Activated naive CD4-positive, alpha-beta T cell treated with anti-CD3 and anti-CD28 coated beads, Interleukin-2, amount 50 U/mL, for 72 hours (primary cell): ENCODE data around the gene HES4. TPM values are rescaled to one million over a fixed set of nuclear protein-coding genes. Genes with fewer than 3 reads are reported as not detected.
A peak's percentile ranks its signal among the peaks of the same experiment; 100 is the strongest.

Source experiments
- ATAC-seq, 2 donors: fragments of 150-1000 bp; cut with Tn5 transposase; 2 replicates each; pipeline ENCODE4 v1.10.0; 2021; ENCODE audit warnings: mild to moderate bottlenecking in 2 of 2, moderate library complexity in 2 of 2
- DNase-seq, 2 donors: peaks; one replicate each; pipeline ENCODE4 v3.0.0; 2021 to 2022; ENCODE audit warnings: low spot score in 2 of 2
- H3K27ac Mint-ChIP-seq, 2 donors: one replicate each; pipeline ENCODE4 v1.8.0; 2022; ENCODE audit warnings: mild to moderate bottlenecking in 2 of 2, mixed read lengths in 2 of 2
- H3K36me3 Mint-ChIP-seq, 2 donors: one replicate each; pipeline ENCODE4 v1.8.0; 2022; ENCODE audit warnings: mixed read lengths in 2 of 2
- H3K9me3 Mint-ChIP-seq, 2 donors: one replicate each; pipeline ENCODE4 v1.8.0; 2022; ENCODE audit warnings: mixed read lengths in 2 of 2
- total RNA-seq, 2 donors: library from RNA; stranded (reverse); gene quantifications; one replicate each; pipeline ENCODE4 v1.2.3, GENCODE V29; 2022

Gene HES4, protein sequence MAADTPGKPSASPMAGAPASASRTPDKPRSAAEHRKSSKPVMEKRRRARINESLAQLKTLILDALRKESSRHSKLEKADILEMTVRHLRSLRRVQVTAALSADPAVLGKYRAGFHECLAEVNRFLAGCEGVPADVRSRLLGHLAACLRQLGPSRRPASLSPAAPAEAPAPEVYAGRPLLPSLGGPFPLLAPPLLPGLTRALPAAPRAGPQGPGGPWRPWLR
- 1 to 10 TPM; 3.2 to 4.4 TPM for total RNA-seq

DNA sequence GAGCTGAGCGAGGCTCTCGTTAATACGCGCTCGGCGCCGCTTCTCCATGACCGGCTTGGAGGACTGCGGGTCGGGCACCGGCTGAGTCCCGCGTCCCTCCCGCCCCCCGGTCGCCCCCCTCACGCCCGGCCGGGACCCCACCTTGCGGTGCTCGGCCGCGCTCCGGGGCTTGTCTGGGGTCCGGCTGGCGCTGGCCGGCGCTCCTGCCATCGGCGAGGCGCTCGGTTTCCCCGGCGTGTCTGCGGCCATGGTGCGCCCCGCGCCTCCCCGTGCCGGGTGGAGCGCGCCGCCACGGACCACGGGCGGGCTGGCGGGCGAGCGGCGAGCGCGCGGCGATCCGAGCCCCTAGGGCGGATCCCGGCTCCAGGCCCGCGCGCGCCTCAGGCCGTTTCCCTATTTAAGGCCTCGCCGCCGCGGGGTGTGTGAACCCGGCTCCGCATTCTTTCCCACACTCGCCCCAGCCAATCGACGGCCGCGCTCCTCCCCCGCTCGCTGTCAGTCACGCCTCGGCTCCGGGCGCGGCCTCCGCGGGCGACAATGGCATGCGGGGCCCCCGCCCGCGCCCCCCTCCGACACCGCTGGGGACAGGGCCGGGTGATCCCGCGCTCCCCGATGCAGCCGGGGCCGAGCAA, at the start of gene HES4:
Gene HES4, minus strand, starts transcription at position 373 of the 632 bp plus-strand sequence. Its CDS starts 124 bp downstream, at position 249.
- Mint-ChIP-seq H3K36me3 (no peaks in the 10 kb centered on the region), H3K9me3 (no peaks in the 10 kb centered on the region), H3K27ac (no peak within 1 kb of the TSS)
- ATAC-seq, result peak; percentile 30 to 77
- peak in 1 of 2 donors; percentile 72 for DNase-seq

GRCh38 chr1:1048765-1049164, 48.9 kb upstream of the HES4 start:
- H3K9me3 Mint-ChIP-seq, result no peaks in the 10 kb centered on the region
- no peak overlapping the region for H3K27ac Mint-ChIP-seq
- ATAC-seq (no peak), DNase-seq (no peak)
- no peaks in the 10 kb centered on the region for H3K36me3 Mint-ChIP-seq

DNA sequence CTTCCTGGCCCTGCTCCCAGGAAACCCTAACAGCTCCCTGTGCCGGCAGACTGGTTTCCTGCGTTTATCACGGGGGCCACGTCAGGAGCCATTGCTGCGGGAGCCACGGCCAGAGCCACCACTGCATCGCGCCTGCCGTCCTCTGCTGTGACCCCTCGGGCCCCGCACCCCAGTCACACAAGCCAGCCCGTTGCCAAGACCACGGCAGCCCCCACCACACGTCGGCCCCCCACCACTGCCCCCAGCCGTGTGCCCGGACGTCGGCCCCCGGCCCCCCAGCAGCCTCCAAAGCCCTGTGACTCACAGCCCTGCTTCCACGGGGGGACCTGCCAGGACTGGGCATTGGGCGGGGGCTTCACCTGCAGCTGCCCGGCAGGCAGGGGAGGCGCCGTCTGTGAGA, 48.1 kb upstream of the HES4 start:
- Mint-ChIP-seq H3K36me3 (no peaks in the 10 kb centered on the region), H3K27ac (no peak overlapping the region), H3K9me3 (no peaks in the 10 kb centered on the region)
- ATAC-seq, result no peak
- no peak for DNase-seq

GRCh38 chr1:1047407-1047806, 47.5 kb upstream of the HES4 start:
- DNase-seq (no peak), ATAC-seq (no peak)
- no peaks in the 10 kb centered on the region for H3K36me3 Mint-ChIP-seq
- no peak overlapping the region for H3K27ac Mint-ChIP-seq
- no peaks in the 10 kb centered on the region for H3K9me3 Mint-ChIP-seq

DNA sequence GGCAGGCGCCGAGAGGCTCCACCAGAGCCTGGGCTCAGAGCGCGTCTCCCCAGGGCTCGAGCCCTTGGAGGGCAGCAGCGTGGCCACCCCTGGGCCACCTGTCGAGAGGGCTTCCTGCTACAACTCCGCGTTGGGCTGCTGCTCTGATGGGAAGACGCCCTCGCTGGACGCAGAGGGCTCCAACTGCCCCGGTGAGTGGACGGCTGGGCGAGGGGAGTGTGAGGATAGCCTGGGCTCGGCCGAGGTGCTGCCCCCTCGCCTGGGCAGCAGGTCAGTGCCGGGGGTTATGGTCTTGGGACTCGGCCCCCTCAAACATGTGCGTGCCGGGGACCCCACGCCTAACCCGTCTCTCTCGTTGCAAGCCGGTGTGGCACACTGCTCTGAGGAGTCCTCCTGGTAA, 46.9 kb upstream of the HES4 start:
- H3K27ac Mint-ChIP-seq, result no peak overlapping the region
- ATAC-seq (no peak), DNase-seq (no peak)
- H3K36me3 Mint-ChIP-seq, result no peaks in the 10 kb centered on the region
- H3K9me3 Mint-ChIP-seq, result no peaks in the 10 kb centered on the region

DNA sequence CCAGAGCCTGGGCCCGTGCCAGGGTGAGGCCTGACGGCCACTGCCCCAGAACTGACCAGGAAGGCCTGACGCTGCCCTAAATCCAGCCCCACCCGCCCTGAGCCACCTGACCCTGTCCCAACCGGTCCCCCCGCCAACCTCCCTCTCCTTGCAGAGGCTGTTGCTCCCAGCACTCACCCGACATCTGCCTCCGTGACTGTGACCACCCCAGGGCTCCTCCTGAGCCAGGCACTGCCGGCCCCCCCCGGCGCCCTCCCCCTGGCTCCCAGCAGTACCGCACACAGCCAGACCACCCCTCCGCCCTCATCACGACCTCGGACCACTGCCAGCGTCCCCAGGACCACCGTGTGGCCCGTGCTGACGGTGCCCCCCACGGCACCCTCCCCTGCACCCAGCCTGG, 46.3 kb upstream of the HES4 start:
- no peak for DNase-seq
- H3K9me3 Mint-ChIP-seq, result no peaks in the 10 kb centered on the region

GRCh38 chr1:1045129-1045528, 45.2 kb upstream of the HES4 start:
- DNase-seq (no peak), ATAC-seq (no peak)
- Mint-ChIP-seq H3K9me3 (no peaks in the 10 kb centered on the region), H3K36me3 (no peaks in the 10 kb centered on the region), H3K27ac (no peak overlapping the region)

More for the DNA sequence above, 46.3 kb upstream of the HES4 start:
- ATAC-seq, result no peak
- no peaks in the 10 kb centered on the region for H3K36me3 Mint-ChIP-seq
- H3K27ac Mint-ChIP-seq, result no peak overlapping the region

GRCh38 chr1:1044455-1045078, 44.7 kb upstream of the HES4 start:
- DNase-seq, result no peak
- no peak for ATAC-seq
- Mint-ChIP-seq H3K27ac (no peak overlapping the region), H3K36me3 (no peaks in the 10 kb centered on the region), H3K9me3 (no peaks in the 10 kb centered on the region)

DNA sequence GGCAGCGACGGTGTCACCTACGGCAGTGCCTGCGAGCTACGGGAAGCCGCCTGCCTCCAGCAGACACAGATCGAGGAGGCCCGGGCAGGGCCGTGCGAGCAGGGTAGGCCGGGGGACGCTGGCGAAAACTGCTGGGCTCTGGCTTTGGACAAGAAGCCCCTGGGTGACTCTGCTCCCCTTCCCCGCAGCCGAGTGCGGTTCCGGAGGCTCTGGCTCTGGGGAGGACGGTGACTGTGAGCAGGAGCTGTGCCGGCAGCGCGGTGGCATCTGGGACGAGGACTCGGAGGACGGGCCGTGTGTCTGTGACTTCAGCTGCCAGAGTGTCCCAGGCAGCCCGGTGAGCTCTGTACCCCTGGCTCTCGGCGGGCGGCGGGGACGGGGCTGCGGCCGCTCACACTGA, 44.0 kb upstream of the HES4 start:
- DNase-seq, result no peak
- ATAC-seq, result no peak
- H3K27ac Mint-ChIP-seq, result no peak overlapping the region
- no peaks in the 10 kb centered on the region for H3K9me3 Mint-ChIP-seq
- no peaks in the 10 kb centered on the region for H3K36me3 Mint-ChIP-seq

DNA sequence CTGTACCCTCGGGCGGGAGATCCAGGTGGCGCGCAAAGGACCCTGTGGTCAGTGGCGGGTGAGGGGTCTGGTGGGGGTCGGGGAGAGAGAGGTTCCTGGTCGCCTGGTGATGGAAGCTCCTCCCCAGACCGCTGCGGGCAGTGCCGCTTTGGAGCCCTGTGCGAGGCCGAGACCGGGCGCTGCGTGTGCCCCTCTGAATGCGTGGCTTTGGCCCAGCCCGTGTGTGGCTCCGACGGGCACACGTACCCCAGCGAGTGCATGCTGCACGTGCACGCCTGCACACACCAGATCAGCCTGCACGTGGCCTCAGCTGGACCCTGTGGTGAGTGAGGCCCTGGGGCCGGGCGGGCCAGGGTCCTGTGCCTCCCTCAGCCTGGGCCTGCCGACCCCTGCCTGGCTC, 43.5 kb upstream of the HES4 start:
- Mint-ChIP-seq H3K27ac (no peak overlapping the region), H3K9me3 (no peaks in the 10 kb centered on the region), H3K36me3 (no peaks in the 10 kb centered on the region)
- DNase-seq, result no peak
- no peak for ATAC-seq

GRCh38 chr1:1042835-1043234, 42.9 kb upstream of the HES4 start:
- ATAC-seq (no peak), DNase-seq (no peak)
- Mint-ChIP-seq H3K9me3 (no peaks in the 10 kb centered on the region), H3K36me3 (no peaks in the 10 kb centered on the region), H3K27ac (no peak overlapping the region)

GRCh38 chr1:1041873-1042272, 42.0 kb upstream of the HES4 start:
- no peak overlapping the region for H3K27ac Mint-ChIP-seq
- ATAC-seq (no peak), DNase-seq (no peak)
- H3K9me3 Mint-ChIP-seq, result no peaks in the 10 kb centered on the region
- no peaks in the 10 kb centered on the region for H3K36me3 Mint-ChIP-seq

DNA sequence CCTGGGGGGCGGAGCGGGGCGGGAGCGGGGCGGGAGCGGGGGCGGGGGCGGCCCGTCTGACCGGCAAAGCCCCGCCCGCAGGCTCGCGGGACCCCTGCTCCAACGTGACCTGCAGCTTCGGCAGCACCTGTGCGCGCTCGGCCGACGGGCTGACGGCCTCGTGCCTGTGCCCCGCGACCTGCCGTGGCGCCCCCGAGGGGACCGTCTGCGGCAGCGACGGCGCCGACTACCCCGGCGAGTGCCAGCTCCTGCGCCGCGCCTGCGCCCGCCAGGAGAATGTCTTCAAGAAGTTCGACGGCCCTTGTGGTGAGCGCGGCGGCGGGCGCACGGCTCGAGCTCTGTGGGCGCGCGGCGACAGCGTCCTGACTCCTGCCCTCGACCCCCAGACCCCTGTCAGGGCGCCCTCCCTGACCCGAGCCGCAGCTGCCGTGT, 41.2 kb upstream of the HES4 start:
- ATAC-seq, result peak in 1 of 2 donors; percentile 37

DNA sequence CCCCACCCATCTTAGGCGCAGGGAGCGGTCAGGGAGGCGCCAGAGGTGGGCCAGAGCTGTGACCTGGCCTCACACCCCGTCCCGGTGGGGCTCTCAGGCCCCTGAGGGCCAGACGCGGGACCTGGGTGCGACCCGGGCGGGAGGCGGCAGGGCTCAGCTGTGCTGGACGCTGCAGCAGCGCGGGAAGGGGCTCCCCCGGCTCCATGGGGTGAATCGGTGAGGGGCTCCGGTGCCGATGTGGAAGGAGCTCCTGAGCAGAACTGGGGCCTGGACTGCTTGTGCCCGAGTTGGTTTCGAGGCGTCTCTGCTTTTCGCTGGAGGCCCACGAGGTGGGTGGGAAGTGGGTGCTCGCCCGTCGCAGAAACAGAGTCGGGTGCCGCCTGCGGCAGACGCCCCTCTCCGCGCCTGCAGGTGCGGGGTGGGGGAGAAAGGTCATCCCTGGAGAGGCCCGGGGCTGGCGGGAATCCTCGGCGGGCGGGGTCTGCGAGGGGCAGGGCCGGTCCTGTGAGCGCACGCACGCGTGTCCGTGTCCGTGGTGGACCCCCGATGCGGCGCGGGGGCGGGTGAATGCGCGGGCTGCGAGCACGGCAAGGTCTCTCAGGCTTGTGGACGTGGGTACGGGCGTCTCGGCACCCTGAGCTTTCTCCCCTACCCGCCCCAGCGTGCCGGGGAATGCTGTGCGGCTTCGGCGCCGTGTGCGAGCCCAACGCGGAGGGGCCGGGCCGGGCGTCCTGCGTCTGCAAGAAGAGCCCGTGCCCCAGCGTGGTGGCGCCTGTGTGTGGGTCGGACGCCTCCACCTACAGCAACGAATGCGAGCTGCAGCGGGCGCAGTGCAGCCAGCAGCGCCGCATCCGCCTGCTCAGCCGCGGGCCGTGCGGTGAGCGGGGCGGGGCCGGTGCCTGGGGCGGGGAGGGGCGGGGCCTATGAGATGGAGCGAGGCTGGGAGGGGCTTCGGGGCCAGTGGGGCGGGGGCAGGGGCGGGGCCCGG, 40.4 kb upstream of the HES4 start:
- peak; percentile 74 to 91 for ATAC-seq

More for the DNA sequence above, 41.2 kb upstream of the HES4 start:
- no peak for DNase-seq
- Mint-ChIP-seq H3K9me3 (no peaks in the 10 kb centered on the region), H3K36me3 (no peaks in the 10 kb centered on the region), H3K27ac (no peak overlapping the region)

GRCh38 chr1:1039145-1039910, 39.4 kb upstream of the HES4 start:
- no peaks in the 10 kb centered on the region for H3K9me3 Mint-ChIP-seq
- no peak for DNase-seq
- H3K36me3 Mint-ChIP-seq, result no peaks in the 10 kb centered on the region
- peak overlapping the region in 1 of 2 donors; percentile 66 for H3K27ac Mint-ChIP-seq
- ATAC-seq, result peak; percentile 19 to 70

More for the DNA sequence above, 40.4 kb upstream of the HES4 start:
- Mint-ChIP-seq H3K9me3 (no peaks in the 10 kb centered on the region), H3K36me3 (no peaks in the 10 kb centered on the region), H3K27ac (peak overlapping the region in 1 of 2 donors; percentile 66)
- peak in 1 of 2 donors; percentile 81 for DNase-seq

GRCh38 chr1:1038694-1039093, 38.8 kb upstream of the HES4 start:
- Mint-ChIP-seq H3K9me3 (no peaks in the 10 kb centered on the region), H3K27ac (peak overlapping the region in 1 of 2 donors; percentile 66), H3K36me3 (no peaks in the 10 kb centered on the region)
- DNase-seq, result no peak
- ATAC-seq, result peak in 1 of 2 donors; percentile 59
